ENCODE measurements around the gene RCOR2. TPM values are rescaled to one million over a fixed set of nuclear protein-coding genes. Genes with fewer than 3 reads are reported as not detected.
A peak's percentile ranks its signal among the peaks of the same experiment; 100 is the strongest.

Gene RCOR2
- total RNA-seq, 1 donor from 2014 or later: 286 TPM

GRCh38 chr11:63923319-63923718, 6.4 kb upstream of the RCOR2 start:
- no peak overlapping the region for H3K4me3 Mint-ChIP-seq (ENCODE audit: unreplicated experiment)
- peaks cover 17% of the 10 kb centered on the region for H3K27me3 Mint-ChIP-seq (ENCODE audit: unreplicated experiment)
- TF ChIP-seq CTCF (IDR thresholded peaks at IDR 0.05; ENCODE audit: partially characterized antibody, unreplicated experiment): no peak
- peaks cover 8% of the 10 kb centered on the region for H3K4me1 Mint-ChIP-seq (ENCODE audit: low read depth, unreplicated experiment)
- H3K9me3 Mint-ChIP-seq (ENCODE audit: unreplicated experiment): peaks cover 12% of the 10 kb centered on the region
- no peaks in the 10 kb centered on the region for H3K36me3 Mint-ChIP-seq (ENCODE audit: unreplicated experiment)
- DNase-seq: no peak
- H3K27ac Mint-ChIP-seq (ENCODE audit: unreplicated experiment): no peak overlapping the region

- peak overlapping the region; percentile 62 for H3K27ac Mint-ChIP-seq (ENCODE audit: unreplicated experiment)
- H3K9me3 Mint-ChIP-seq (ENCODE audit: unreplicated experiment): peaks cover 12% of the 10 kb centered on the region
- DNase-seq: no peak
- no peak for TF ChIP-seq CTCF (IDR thresholded peaks at IDR 0.05; ENCODE audit: partially characterized antibody, unreplicated experiment)
- no peak overlapping the region for H3K4me3 Mint-ChIP-seq (ENCODE audit: unreplicated experiment)
- H3K36me3 Mint-ChIP-seq (ENCODE audit: unreplicated experiment): no peaks in the 10 kb centered on the region
- H3K27me3 Mint-ChIP-seq (ENCODE audit: unreplicated experiment): peaks cover 14% of the 10 kb centered on the region
- peaks cover 8% of the 10 kb centered on the region for H3K4me1 Mint-ChIP-seq (ENCODE audit: low read depth, unreplicated experiment)
These were observed 5.8 kb upstream of the RCOR2 start for GRCh38 chr11:63922673-63923192.

- H3K27ac Mint-ChIP-seq (ENCODE audit: unreplicated experiment): peak overlapping the region; percentile 85
- H3K4me3 Mint-ChIP-seq (ENCODE audit: unreplicated experiment): peak overlapping the region; percentile 79
- H3K4me1 Mint-ChIP-seq (ENCODE audit: low read depth, unreplicated experiment): peaks cover 10% of the 10 kb centered on the region
- no peaks in the 10 kb centered on the region for H3K36me3 Mint-ChIP-seq (ENCODE audit: unreplicated experiment)
- H3K9me3 Mint-ChIP-seq (ENCODE audit: unreplicated experiment): peaks cover 12% of the 10 kb centered on the region
- H3K27me3 Mint-ChIP-seq (ENCODE audit: unreplicated experiment): peaks cover 16% of the 10 kb centered on the region
- peak; percentile 62 for TF ChIP-seq CTCF (IDR thresholded peaks at IDR 0.05; ENCODE audit: partially characterized antibody, unreplicated experiment)
- DNase-seq: peak; percentile 68
These were observed 4.0 kb upstream of the RCOR2 start for GRCh38 chr11:63920939-63921417.

GRCh38 chr11:63920126-63920938, 3.4 kb upstream of the RCOR2 start:
- TF ChIP-seq CTCF (IDR thresholded peaks at IDR 0.05; ENCODE audit: partially characterized antibody, unreplicated experiment): no peak
- H3K36me3 Mint-ChIP-seq (ENCODE audit: unreplicated experiment): no peaks in the 10 kb centered on the region
- peaks cover 12% of the 10 kb centered on the region for H3K9me3 Mint-ChIP-seq (ENCODE audit: unreplicated experiment)
- H3K27me3 Mint-ChIP-seq (ENCODE audit: unreplicated experiment): peaks cover 15% of the 10 kb centered on the region
- DNase-seq: peak; percentile 81
- peak overlapping the region; percentile 98 for H3K27ac Mint-ChIP-seq (ENCODE audit: unreplicated experiment)
- H3K4me3 Mint-ChIP-seq (ENCODE audit: unreplicated experiment): peak overlapping the region; percentile 79
- H3K4me1 Mint-ChIP-seq (ENCODE audit: low read depth, unreplicated experiment): peaks cover 10% of the 10 kb centered on the region

Measured in glutamatergic neuron (in vitro differentiated cells).